ENCODE measurements around the gene CDH23. TPM values are rescaled to one million over a fixed set of nuclear protein-coding genes. Genes with fewer than 3 reads are reported as not detected.

CDH23 gene
- polyA plus RNA-seq, 2 donors = 1.6 to 3.2 TPM

GRCh38 chr10:71633920-71634319 lies 237.2 kb downstream of the CDH23 start:
- Histone ChIP-seq H3K4me1 (ENCODE audit: control insufficient read depth in 2 of 2, insufficient read depth in 2 of 2, low read length in 1 of 2) (peaks cover 2 to 8% of the 10 kb centered on the region in 2 donors), H3K36me3 (ENCODE audit: control insufficient read depth in 2 of 2, insufficient read depth in 2 of 2, low read length in 1 of 2) (no peaks in the 10 kb centered on the region), H3K9me3 (ENCODE audit: control insufficient read depth in 2 of 2, insufficient read depth in 1 of 2, low read depth in 1 of 2, low read length in 1 of 2) (no peaks in the 10 kb centered on the region), H3K27me3 (ENCODE audit: control insufficient read depth in 1 of 2, insufficient read depth in 2 of 2, low read length in 2 of 2) (no peaks in the 10 kb centered on the region), H3K4me3 (ENCODE audit: low read depth in 1 of 2, low read length in 2 of 2) (no peak overlapping the region), H3K27ac (ENCODE audit: low read depth in 2 of 2, low read length in 1 of 2) (no peak overlapping the region)
- 79 to 91% methylated on average over 4 of the region's 4 CpGs for WGBS, 2 donors

GRCh38 chr10:71634531-71635164 lies 237.9 kb downstream of the CDH23 start:
- Histone ChIP-seq H3K27me3 (ENCODE audit: control insufficient read depth in 1 of 2, insufficient read depth in 2 of 2, low read length in 2 of 2) (no peaks in the 10 kb centered on the region), H3K4me3 (ENCODE audit: low read depth in 1 of 2, low read length in 2 of 2) (no peak overlapping the region), H3K4me1 (ENCODE audit: control insufficient read depth in 2 of 2, insufficient read depth in 2 of 2, low read length in 1 of 2) (peaks cover 2 to 12% of the 10 kb centered on the region in 2 donors), H3K27ac (ENCODE audit: low read depth in 2 of 2, low read length in 1 of 2) (no peak overlapping the region), H3K9me3 (ENCODE audit: control insufficient read depth in 2 of 2, insufficient read depth in 1 of 2, low read depth in 1 of 2, low read length in 1 of 2) (no peaks in the 10 kb centered on the region), H3K36me3 (ENCODE audit: control insufficient read depth in 2 of 2, insufficient read depth in 2 of 2, low read length in 1 of 2) (no peaks in the 10 kb centered on the region)
- WGBS, 2 donors = 57 to 70% methylated on average over 5 of the region's 5 CpGs

- Histone ChIP-seq H3K9me3 (ENCODE audit: control insufficient read depth in 2 of 2, insufficient read depth in 1 of 2, low read depth in 1 of 2, low read length in 1 of 2) (no peaks in the 10 kb centered on the region), H3K4me1 (ENCODE audit: control insufficient read depth in 2 of 2, insufficient read depth in 2 of 2, low read length in 1 of 2) (peaks cover 2 to 12% of the 10 kb centered on the region in 2 donors), H3K36me3 (ENCODE audit: control insufficient read depth in 2 of 2, insufficient read depth in 2 of 2, low read length in 1 of 2) (no peaks in the 10 kb centered on the region), H3K4me3 (ENCODE audit: low read depth in 1 of 2, low read length in 2 of 2) (no peak overlapping the region), H3K27ac (ENCODE audit: low read depth in 2 of 2, low read length in 1 of 2) (no peak overlapping the region), H3K27me3 (ENCODE audit: control insufficient read depth in 1 of 2, insufficient read depth in 2 of 2, low read length in 2 of 2) (no peaks in the 10 kb centered on the region)
- WGBS, 2 donors = 51 to 66% methylated on average over 13 of the region's 13 CpGs
Measured at GRCh38 chr10:71635251-71635866, 238.6 kb downstream of the CDH23 start.

GRCh38 chr10:71635867-71636266 lies 239.1 kb downstream of the CDH23 start:
- Histone ChIP-seq H3K36me3 (ENCODE audit: control insufficient read depth in 2 of 2, insufficient read depth in 2 of 2, low read length in 1 of 2) (no peaks in the 10 kb centered on the region), H3K9me3 (ENCODE audit: control insufficient read depth in 2 of 2, insufficient read depth in 1 of 2, low read depth in 1 of 2, low read length in 1 of 2) (no peaks in the 10 kb centered on the region), H3K4me1 (ENCODE audit: control insufficient read depth in 2 of 2, insufficient read depth in 2 of 2, low read length in 1 of 2) (peaks cover 2 to 12% of the 10 kb centered on the region in 2 donors), H3K27me3 (ENCODE audit: control insufficient read depth in 1 of 2, insufficient read depth in 2 of 2, low read length in 2 of 2) (no peaks in the 10 kb centered on the region), H3K4me3 (ENCODE audit: low read depth in 1 of 2, low read length in 2 of 2) (no peak overlapping the region), H3K27ac (ENCODE audit: low read depth in 2 of 2, low read length in 1 of 2) (no peak overlapping the region)
- WGBS, 2 donors = 91 to 93% methylated on average over 5 of the region's 5 CpGs

- Histone ChIP-seq H3K4me1 (ENCODE audit: control insufficient read depth in 2 of 2, insufficient read depth in 2 of 2, low read length in 1 of 2) (peaks cover 2 to 12% of the 10 kb centered on the region in 2 donors), H3K27me3 (ENCODE audit: control insufficient read depth in 1 of 2, insufficient read depth in 2 of 2, low read length in 2 of 2) (no peaks in the 10 kb centered on the region), H3K9me3 (ENCODE audit: control insufficient read depth in 2 of 2, insufficient read depth in 1 of 2, low read depth in 1 of 2, low read length in 1 of 2) (no peaks in the 10 kb centered on the region), H3K36me3 (ENCODE audit: control insufficient read depth in 2 of 2, insufficient read depth in 2 of 2, low read length in 1 of 2) (no peaks in the 10 kb centered on the region), H3K27ac (ENCODE audit: low read depth in 2 of 2, low read length in 1 of 2) (no peak overlapping the region), H3K4me3 (ENCODE audit: low read depth in 1 of 2, low read length in 2 of 2) (no peak overlapping the region)
- WGBS, 2 donors = 85 to 89% methylated on average over 5 of the region's 5 CpGs
Measured at GRCh38 chr10:71636588-71636987, 239.9 kb downstream of the CDH23 start.

- H3K27ac ChIP-seq (ENCODE audit: low read depth in 2 of 2, low read length in 1 of 2) = no peak overlapping the region
Measured at GRCh38 chr10:71637305-71637704, 240.6 kb downstream of the CDH23 start.

GRCh38 chr10:71638064-71638821 lies 241.5 kb downstream of the CDH23 start:
- H3K4me1 ChIP-seq (ENCODE audit: control insufficient read depth in 2 of 2, insufficient read depth in 2 of 2, low read length in 1 of 2) = peaks cover 2 to 12% of the 10 kb centered on the region in 2 donors
- H3K27ac ChIP-seq (ENCODE audit: low read depth in 2 of 2, low read length in 1 of 2) = peak overlapping the region in 1 of 2 donors; percentile 36
- H3K27me3 ChIP-seq (ENCODE audit: control insufficient read depth in 1 of 2, insufficient read depth in 2 of 2, low read length in 2 of 2) = no peaks in the 10 kb centered on the region
- 56 to 66% methylated on average over 14 of the region's 14 CpGs for WGBS, 2 donors
- no peaks in the 10 kb centered on the region for H3K9me3 ChIP-seq (ENCODE audit: control insufficient read depth in 2 of 2, insufficient read depth in 1 of 2, low read depth in 1 of 2, low read length in 1 of 2)
- no peak overlapping the region for H3K4me3 ChIP-seq (ENCODE audit: low read depth in 1 of 2, low read length in 2 of 2)
- H3K36me3 ChIP-seq (ENCODE audit: control insufficient read depth in 2 of 2, insufficient read depth in 2 of 2, low read length in 1 of 2) = no peaks in the 10 kb centered on the region

More at GRCh38 chr10:71637305-71637704, 240.6 kb downstream of the CDH23 start:
- H3K9me3 ChIP-seq (ENCODE audit: control insufficient read depth in 2 of 2, insufficient read depth in 1 of 2, low read depth in 1 of 2, low read length in 1 of 2) = no peaks in the 10 kb centered on the region
- H3K4me3 ChIP-seq (ENCODE audit: low read depth in 1 of 2, low read length in 2 of 2) = no peak overlapping the region
- no peaks in the 10 kb centered on the region for H3K36me3 ChIP-seq (ENCODE audit: control insufficient read depth in 2 of 2, insufficient read depth in 2 of 2, low read length in 1 of 2)
- 82 to 86% methylated on average over 2 of the region's 2 CpGs for WGBS, 2 donors
- H3K4me1 ChIP-seq (ENCODE audit: control insufficient read depth in 2 of 2, insufficient read depth in 2 of 2, low read length in 1 of 2) = peaks cover 2 to 12% of the 10 kb centered on the region in 2 donors
- H3K27me3 ChIP-seq (ENCODE audit: control insufficient read depth in 1 of 2, insufficient read depth in 2 of 2, low read length in 2 of 2) = no peaks in the 10 kb centered on the region

GRCh38 chr10:71638822-71639719 lies 242.4 kb downstream of the CDH23 start:
- H3K9me3 ChIP-seq (ENCODE audit: control insufficient read depth in 2 of 2, insufficient read depth in 1 of 2, low read depth in 1 of 2, low read length in 1 of 2) = no peaks in the 10 kb centered on the region
- H3K27me3 ChIP-seq (ENCODE audit: control insufficient read depth in 1 of 2, insufficient read depth in 2 of 2, low read length in 2 of 2) = no peaks in the 10 kb centered on the region
- H3K4me1 ChIP-seq (ENCODE audit: control insufficient read depth in 2 of 2, insufficient read depth in 2 of 2, low read length in 1 of 2) = peaks cover 2 to 12% of the 10 kb centered on the region in 2 donors
- 44 to 50% methylated on average over 24 of the region's 24 CpGs for WGBS, 2 donors
- no peak overlapping the region for H3K27ac ChIP-seq (ENCODE audit: low read depth in 2 of 2, low read length in 1 of 2)
- H3K36me3 ChIP-seq (ENCODE audit: control insufficient read depth in 2 of 2, insufficient read depth in 2 of 2, low read length in 1 of 2) = no peaks in the 10 kb centered on the region
- no peak overlapping the region for H3K4me3 ChIP-seq (ENCODE audit: low read depth in 1 of 2, low read length in 2 of 2)

GRCh38 chr10:71640607-71641006 lies 243.9 kb downstream of the CDH23 start:
- no peaks in the 10 kb centered on the region for H3K36me3 ChIP-seq (ENCODE audit: control insufficient read depth in 2 of 2, insufficient read depth in 2 of 2, low read length in 1 of 2)
- H3K4me3 ChIP-seq (ENCODE audit: low read depth in 1 of 2, low read length in 2 of 2) = no peak overlapping the region
- H3K27me3 ChIP-seq (ENCODE audit: control insufficient read depth in 1 of 2, insufficient read depth in 2 of 2, low read length in 2 of 2) = no peaks in the 10 kb centered on the region
- H3K4me1 ChIP-seq (ENCODE audit: control insufficient read depth in 2 of 2, insufficient read depth in 2 of 2, low read length in 1 of 2) = peaks cover 2 to 12% of the 10 kb centered on the region in 2 donors
- H3K27ac ChIP-seq (ENCODE audit: low read depth in 2 of 2, low read length in 1 of 2) = no peak overlapping the region
- no peaks in the 10 kb centered on the region for H3K9me3 ChIP-seq (ENCODE audit: control insufficient read depth in 2 of 2, insufficient read depth in 1 of 2, low read depth in 1 of 2, low read length in 1 of 2)
- WGBS, 2 donors = 74 to 81% methylated on average over 9 of the region's 9 CpGs

All from esophagus (tissue), 2 donors.